ENCODE measurements around the gene EDRF1.

GRCh38 chr10:125734148-125734547, 14.6 kb downstream of the EDRF1 start:
- no peak for TF ChIP-seq POLR2A (IDR thresholded peaks at IDR 0.05)
- TF ChIP-seq EP300 (IDR thresholded peaks at IDR 0.05) = no peak
